ENCODE results near the gene ARHGEF26.
A peak's percentile ranks its signal among the peaks of the same experiment; 100 is the strongest.

The ARHGEF26 gene

GRCh38 chr3:154217671-154218070 is 96.5 kb downstream of the ARHGEF26 start:
- DNase-seq: no peak

- no peak for DNase-seq
Measured at GRCh38 chr3:154218728-154219127, 97.5 kb downstream of the ARHGEF26 start.

GRCh38 chr3:154220462-154220861 is 99.3 kb downstream of the ARHGEF26 start:
- no peak for DNase-seq

GRCh38 chr3:154223519-154223918 is 102.3 kb downstream of the ARHGEF26 start:
- DNase-seq: no peak

GRCh38 chr3:154224366-154224765 is 103.2 kb downstream of the ARHGEF26 start:
- DNase-seq: no peak

- DNase-seq: no peak
Measured at GRCh38 chr3:154224866-154225265, 103.7 kb downstream of the ARHGEF26 start.

- DNase-seq: no peak
Measured at GRCh38 chr3:154225536-154225935, 104.3 kb downstream of the ARHGEF26 start.

GRCh38 chr3:154227531-154227930 is 106.3 kb downstream of the ARHGEF26 start:
- DNase-seq: no peak

- no peak for DNase-seq
Measured at GRCh38 chr3:154228561-154229216, 107.5 kb downstream of the ARHGEF26 start.

- no peak for DNase-seq
Measured at GRCh38 chr3:154229217-154229590, 108.0 kb downstream of the ARHGEF26 start.

GRCh38 chr3:154235330-154235729 is 114.1 kb downstream of the ARHGEF26 start:
- no peak for DNase-seq

- DNase-seq: no peak
Measured at GRCh38 chr3:154236331-154236730, 115.1 kb downstream of the ARHGEF26 start.

- DNase-seq: no peak
Measured at GRCh38 chr3:154240235-154240634, 119.0 kb downstream of the ARHGEF26 start.

GRCh38 chr3:154241496-154241895 is 120.3 kb downstream of the ARHGEF26 start:
- no peak for DNase-seq

- DNase-seq: no peak
Measured at GRCh38 chr3:154242766-154243165, 121.6 kb downstream of the ARHGEF26 start.

GRCh38 chr3:154243353-154243752 is 122.2 kb downstream of the ARHGEF26 start:
- DNase-seq: no peak

- DNase-seq: no peak
Measured at GRCh38 chr3:154244644-154245043, 123.5 kb downstream of the ARHGEF26 start.

GRCh38 chr3:154247806-154248415 is 126.7 kb downstream of the ARHGEF26 start:
- DNase-seq: no peak

GRCh38 chr3:154250291-154250690 is 129.1 kb downstream of the ARHGEF26 start:
- no peak for DNase-seq

GRCh38 chr3:154251610-154252009 is 130.4 kb downstream of the ARHGEF26 start:
- DNase-seq: no peak

- DNase-seq: peak; percentile 79
Measured at GRCh38 chr3:154252759-154253638, 131.8 kb downstream of the ARHGEF26 start.

GRCh38 chr3:154254527-154254926 is 133.3 kb downstream of the ARHGEF26 start:
- no peak for DNase-seq

- DNase-seq: no peak
Measured at GRCh38 chr3:154273381-154273780, 152.2 kb downstream of the ARHGEF26 start.

- DNase-seq: no peak
Measured at GRCh38 chr3:154274348-154274747, 153.2 kb downstream of the ARHGEF26 start.
